ENCODE data around the gene PARD3.

DNA sequence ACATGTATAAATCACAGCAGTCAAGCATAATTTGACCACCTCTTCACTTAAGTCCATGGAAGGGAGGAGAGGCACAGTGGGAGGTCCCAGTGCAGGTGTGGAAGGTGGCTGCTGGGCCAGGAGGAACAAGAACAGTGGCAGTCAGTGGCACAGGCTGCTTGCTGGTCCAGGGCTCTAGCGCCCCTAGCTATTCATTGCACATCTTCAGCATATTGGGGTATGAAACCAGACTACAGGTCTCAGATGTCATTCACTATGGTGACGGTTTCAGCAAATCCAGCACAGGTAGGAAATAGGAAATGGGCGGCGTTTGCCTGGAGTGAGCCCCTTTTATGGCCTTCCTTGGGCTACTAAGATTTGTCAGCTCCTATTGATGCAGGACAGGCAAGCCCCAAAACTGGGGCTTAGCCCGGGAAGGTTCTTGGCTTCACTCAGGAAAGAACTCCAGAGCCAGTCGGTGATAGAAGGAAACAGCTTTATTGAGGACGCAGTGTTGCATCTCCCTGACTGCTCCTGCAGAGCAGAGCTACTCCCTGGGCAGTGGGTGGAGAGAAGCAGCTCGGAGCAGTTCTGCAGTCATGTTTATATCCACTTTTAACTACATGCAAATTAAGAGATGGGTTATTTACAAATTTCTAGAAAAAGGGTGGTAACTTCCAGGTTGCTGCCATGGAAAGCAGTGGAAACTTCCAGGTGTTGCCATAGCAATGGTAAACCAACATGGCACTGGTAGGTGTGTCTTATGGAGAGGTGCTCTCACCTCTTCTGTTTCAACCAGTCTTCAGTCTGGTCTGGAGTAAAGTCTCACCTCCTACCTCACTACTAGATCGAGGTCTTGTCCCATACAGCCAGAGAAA lies 608.8 kb downstream of the PARD3 start:
- TF ChIP-seq, protein P1, sequence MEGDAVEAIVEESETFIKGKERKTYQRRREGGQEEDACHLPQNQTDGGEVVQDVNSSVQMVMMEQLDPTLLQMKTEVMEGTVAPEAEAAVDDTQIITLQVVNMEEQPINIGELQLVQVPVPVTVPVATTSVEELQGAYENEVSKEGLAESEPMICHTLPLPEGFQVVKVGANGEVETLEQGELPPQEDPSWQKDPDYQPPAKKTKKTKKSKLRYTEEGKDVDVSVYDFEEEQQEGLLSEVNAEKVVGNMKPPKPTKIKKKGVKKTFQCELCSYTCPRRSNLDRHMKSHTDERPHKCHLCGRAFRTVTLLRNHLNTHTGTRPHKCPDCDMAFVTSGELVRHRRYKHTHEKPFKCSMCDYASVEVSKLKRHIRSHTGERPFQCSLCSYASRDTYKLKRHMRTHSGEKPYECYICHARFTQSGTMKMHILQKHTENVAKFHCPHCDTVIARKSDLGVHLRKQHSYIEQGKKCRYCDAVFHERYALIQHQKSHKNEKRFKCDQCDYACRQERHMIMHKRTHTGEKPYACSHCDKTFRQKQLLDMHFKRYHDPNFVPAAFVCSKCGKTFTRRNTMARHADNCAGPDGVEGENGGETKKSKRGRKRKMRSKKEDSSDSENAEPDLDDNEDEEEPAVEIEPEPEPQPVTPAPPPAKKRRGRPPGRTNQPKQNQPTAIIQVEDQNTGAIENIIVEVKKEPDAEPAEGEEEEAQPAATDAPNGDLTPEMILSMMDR (IDR thresholded peaks at IDR 0.05; ENCODE audit: poor library complexity, severe bottlenecking): no peak
- no peak for TF ChIP-seq EZH2 (IDR thresholded peaks at IDR 0.05; ENCODE audit: borderline replicate concordance, insufficient read depth, low read length, poor library complexity, severe bottlenecking)
- TF ChIP-seq SMC3 (conservative IDR thresholded peaks at IDR 0.05; ENCODE audit: poor library complexity): no peak
